Measurements from ENCODE around the gene NKAIN2. TPM values are rescaled to one million over a fixed set of nuclear protein-coding genes. Genes with fewer than 3 reads are reported as not detected.

Gene NKAIN2
- total RNA-seq, 1 experiment from 2014 or later, result not detected

GRCh38 chr6:124143435-124143834 is 339.8 kb downstream of the NKAIN2 start:
- intact Hi-C loops (cut with micrococcal nuclease), result no loop called here
- no peaks in the 10 kb centered on the region for H3K36me3 ChIP-seq (ENCODE audit: control insufficient read depth in 1 of 2, insufficient read depth in 2 of 2, low read length in 2 of 2)
- no peak overlapping the region for H3K9ac ChIP-seq (ENCODE audit: low read length)
- ChIA-PET CTCF (no interaction called here), RAD21 (ENCODE audit: low non-redundant PET in 1 of 2, low total read pairs in 2 of 2, uncharacterized antibody in 2 of 2, unreplicated experiment in 2 of 2) (no interaction called here), POLR2A (no interaction called here)
- no peaks in the 10 kb centered on the region for H3K4me1 ChIP-seq (ENCODE audit: control insufficient read depth in 1 of 2, insufficient read depth in 2 of 2, low read length in 2 of 2)
- H3K4me3 ChIP-seq (replicated peaks in 1 of 2; ENCODE audit: low read depth in 1 of 2, low read length in 2 of 2), result no peak overlapping the region
- BruUV-seq (replicated peaks), result no TSS peak
- H3K79me2 ChIP-seq (ENCODE audit: insufficient read depth, low read length), result no peaks in the 10 kb centered on the region
- no peak overlapping the region for H3K27ac ChIP-seq (ENCODE audit: low read depth, low read length)
- H4K20me1 ChIP-seq (ENCODE audit: insufficient read depth), result no peaks in the 10 kb centered on the region
- H2AFZ ChIP-seq (ENCODE audit: low read depth, low read length, poor library complexity, severe bottlenecking), result no peak overlapping the region
- H3K9me3 ChIP-seq (ENCODE audit: control insufficient read depth in 1 of 2, insufficient read depth in 1 of 2, low read depth in 1 of 2, low read length in 2 of 2), result no peaks in the 10 kb centered on the region
- DNase-seq (ENCODE audit: low read depth, low spot score) (no peak), ATAC-seq (no peak)
- no peaks in the 10 kb centered on the region for H3K9me2 ChIP-seq (ENCODE audit: insufficient read depth)
- TF ChIP-seq ZBTB33 (IDR thresholded peaks at IDR 0.05; ENCODE audit: extremely low read depth, insufficient replicate concordance, low read length), result no peak
- TF ChIP-seq ATF3 (IDR thresholded peaks at IDR 0.05), result no peak
- no peak for TF ChIP-seq ZNF274 (IDR thresholded peaks at IDR 0.05; ENCODE audit: low read depth, low read length)
- no peak for TF ChIP-seq TCF7L2 (IDR thresholded peaks at IDR 0.05; ENCODE audit: borderline replicate concordance, extremely low read depth, insufficient read depth, insufficient read length)
- TF ChIP-seq ELF1 (IDR thresholded peaks at IDR 0.05; ENCODE audit: borderline replicate concordance, low read depth), result no peak
- TF ChIP-seq JUND (IDR thresholded peaks at IDR 0.05), result no peak
- TF ChIP-seq YY1 (IDR thresholded peaks at IDR 0.05; ENCODE audit: extremely low read depth, insufficient replicate concordance, low read depth, low read length), result no peak
- no peak for TF ChIP-seq RAD21 (IDR thresholded peaks at IDR 0.05; ENCODE audit: low read depth)
- TF ChIP-seq SIN3A (IDR thresholded peaks at IDR 0.05; ENCODE audit: low read depth), result no peak
- TF ChIP-seq SP1 (IDR thresholded peaks at IDR 0.05; ENCODE audit: low read depth), result no peak
- H3K27me3 ChIP-seq (ENCODE audit: insufficient read depth, low read length), result peaks cover 4% of the 10 kb centered on the region; the same call in 1 of the 2 replicates
- no peak overlapping the region for H3K4me2 ChIP-seq (ENCODE audit: low read length)
